Hindlimb muscle (tissue), 1 donor: ENCODE data around the gene OR4C6. TPM values are rescaled to one million over a fixed set of nuclear protein-coding genes. Genes with fewer than 3 reads are reported as not detected.

Experiments
- DNase-seq: peaks from one replicate; pipeline ENCODE4 v3.0.0-alpha.2; 2013
- polyA plus RNA-seq: library from polyadenylated mRNA; unstranded; fragments of 120-200 nt; gene quantifications from one replicate; pipeline ENCODE4 v1.2.1, GENCODE V29; 2013; ENCODE audit not compliant: insufficient read length

Gene OR4C6
- not detected for polyA plus RNA-seq

DNA sequence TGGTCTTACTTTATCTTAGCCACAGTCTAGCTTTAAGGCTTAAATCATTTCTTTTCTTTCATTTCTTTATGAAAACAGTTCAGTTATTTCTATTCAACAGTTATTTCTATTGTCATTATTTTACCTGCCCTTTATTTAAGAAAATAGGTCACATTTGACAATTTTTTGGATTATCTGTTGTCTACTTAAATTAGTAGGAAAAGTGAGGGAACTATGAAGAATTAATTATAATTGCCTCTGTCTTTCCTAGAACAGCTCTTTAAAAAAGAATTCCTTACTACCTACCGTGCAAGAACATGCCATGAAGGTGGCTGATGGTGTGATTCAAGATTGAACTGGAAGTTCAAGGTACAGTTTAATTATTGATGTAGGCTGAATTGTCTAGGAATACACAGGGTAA is at the start of gene OR4C6:
OR4C6 (plus strand) TSS at position 301 of the 400 bp plus-strand sequence. CDS start 2,966 bp downstream, outside the sequence.
- DNase-seq = no peak

DNA sequence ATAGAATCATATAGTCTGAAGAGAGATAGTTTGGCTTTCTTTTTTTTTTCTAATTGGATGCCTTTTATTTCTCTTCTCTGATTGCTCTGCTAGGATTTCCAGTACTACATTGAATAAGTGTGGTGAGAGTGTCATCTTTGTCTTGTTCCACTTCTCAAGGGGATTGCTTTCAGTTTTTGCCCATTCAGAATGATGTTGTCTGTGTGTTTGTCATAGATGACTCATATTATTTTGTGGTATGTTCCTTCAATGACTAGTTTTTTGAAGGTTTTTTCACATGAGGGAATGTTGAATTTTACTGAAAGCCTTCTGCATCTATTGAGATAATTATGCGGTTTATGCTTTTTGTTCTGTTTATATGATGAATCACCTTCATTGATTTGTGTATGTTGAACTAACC is 37.5 kb upstream of the OR4C6 start:
- DNase-seq = no peak

- no peak for DNase-seq
These were observed 27.2 kb upstream of the OR4C6 start, which contains the start of gene OR4P4 for GRCh38 chr11:55634813-55635212. Gene OR4P4 (plus strand): TSS chr11:55635113.

DNA sequence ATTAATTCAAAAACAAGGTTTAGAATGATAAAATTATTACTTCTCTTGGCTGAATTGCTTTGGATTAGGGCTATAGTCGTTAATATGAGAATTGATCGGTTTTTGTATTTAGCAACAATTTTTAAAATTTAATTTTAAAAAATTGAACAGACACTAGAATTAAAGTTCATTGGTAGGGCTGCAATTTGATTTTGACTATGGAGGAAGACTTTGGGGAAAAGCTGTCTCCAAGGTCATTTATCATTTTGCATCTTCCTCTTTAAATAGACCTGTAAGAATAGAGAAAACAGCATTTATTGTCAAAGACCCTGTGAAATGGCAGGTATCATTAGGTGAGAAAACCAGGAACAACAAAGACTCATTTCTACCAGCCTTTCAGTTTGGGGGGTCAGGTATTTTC is 14.0 kb upstream of the OR4C6 start, which contains the start of gene OR4S2:
OR4S2 (plus strand) TSS at position 301 of the 400 bp plus-strand sequence. CDS start 2,577 bp downstream, outside the sequence.
- no peak for DNase-seq

- no peak for DNase-seq
These were observed 9.4 kb upstream of the OR4C6 start for GRCh38 chr11:55652560-55652959.

- no peak for DNase-seq
These were observed 6.9 kb upstream of the OR4C6 start for GRCh38 chr11:55655096-55655495.

DNA sequence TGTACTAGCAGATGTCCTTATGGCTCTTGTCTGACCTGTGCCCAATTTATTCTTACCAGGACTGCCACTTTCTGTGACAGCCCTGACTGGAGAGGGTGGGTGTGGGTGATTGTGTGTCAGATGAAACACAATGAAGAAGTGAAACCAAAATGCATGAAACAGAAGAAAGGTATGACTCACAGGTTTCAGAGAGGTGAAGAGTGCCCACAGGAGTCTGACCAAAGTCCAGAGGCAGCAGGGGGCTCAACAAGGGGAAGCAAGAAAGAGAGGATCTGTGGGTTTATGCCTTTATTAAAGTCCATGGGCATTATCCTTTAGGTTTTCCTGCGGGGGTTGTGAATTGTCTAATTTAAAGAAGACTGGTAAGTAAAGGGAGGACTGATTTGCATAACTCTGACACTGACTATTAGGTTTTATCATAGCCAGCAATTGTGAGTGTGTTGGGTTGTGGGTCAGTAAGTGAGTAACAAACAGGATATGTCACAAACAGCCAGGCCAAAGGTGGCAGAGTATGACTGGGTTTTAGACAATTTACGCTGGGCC is 3.9 kb upstream of the OR4C6 start:
- DNase-seq = no peak

DNA sequence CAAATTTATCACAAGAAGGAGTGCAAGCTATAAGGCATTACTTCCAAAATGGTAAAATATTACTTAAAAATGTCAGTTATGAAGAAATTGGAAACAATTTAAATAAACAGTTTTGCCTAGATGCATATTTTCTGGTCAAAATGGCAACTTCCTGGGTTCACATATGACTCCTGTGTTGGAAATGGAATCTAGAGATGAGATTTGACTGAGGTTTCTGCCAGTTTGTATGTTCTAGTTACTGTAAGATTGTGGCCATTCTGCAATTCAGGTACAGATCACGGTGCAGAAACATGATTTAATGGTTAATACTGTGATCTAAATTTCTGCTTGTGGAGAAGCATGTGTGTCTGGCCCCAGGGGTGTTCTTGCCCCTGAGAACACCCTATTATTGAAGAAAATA is 3.4 kb upstream of the OR4C6 start:
- no peak for DNase-seq

DNA sequence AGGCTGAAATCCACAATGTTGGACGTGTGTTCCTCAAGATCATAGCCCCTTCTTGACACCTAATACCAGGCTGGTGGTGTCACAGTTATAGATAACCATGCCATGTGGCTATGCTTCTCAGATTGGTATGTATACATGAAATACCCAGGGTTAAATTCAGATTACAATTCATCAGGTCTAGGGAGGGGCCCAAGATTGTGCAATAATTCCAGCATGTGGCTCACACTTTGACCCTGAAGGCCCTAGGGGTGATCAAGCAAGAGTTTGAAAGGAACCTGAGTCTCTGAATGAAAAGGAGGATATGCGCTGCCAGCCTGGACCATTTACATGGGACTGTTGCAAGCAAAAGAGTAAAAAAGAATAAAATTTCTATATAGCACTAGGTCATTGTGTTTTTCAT is 7.4 kb downstream of the OR4C6 start:
- DNase-seq = no peak

DNA sequence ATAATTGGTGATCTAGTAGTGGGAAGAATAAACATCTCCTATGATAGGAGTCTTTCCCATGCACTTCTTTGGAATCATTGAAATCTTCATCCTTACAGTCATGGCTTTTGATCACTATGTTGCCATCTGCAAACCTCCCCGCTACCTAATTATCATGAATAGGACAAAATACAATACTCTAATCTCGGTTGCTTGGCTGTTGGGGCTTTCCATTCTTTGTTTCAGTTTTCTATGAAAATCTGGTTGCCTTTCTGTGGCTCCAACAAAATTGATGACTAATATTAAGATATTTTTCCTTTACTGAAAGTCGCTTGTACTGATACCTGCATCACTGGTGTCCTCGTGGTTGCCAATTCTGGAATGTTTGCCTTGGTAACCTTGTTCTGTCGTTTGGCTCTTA is 11.9 kb downstream of the OR4C6 start:
- no peak for DNase-seq

GRCh38 chr11:55697817-55698216 is 35.8 kb downstream of the OR4C6 start:
- no peak for DNase-seq

GRCh38 chr11:55701429-55701828 is 39.4 kb downstream of the OR4C6 start:
- DNase-seq = no peak

DNA sequence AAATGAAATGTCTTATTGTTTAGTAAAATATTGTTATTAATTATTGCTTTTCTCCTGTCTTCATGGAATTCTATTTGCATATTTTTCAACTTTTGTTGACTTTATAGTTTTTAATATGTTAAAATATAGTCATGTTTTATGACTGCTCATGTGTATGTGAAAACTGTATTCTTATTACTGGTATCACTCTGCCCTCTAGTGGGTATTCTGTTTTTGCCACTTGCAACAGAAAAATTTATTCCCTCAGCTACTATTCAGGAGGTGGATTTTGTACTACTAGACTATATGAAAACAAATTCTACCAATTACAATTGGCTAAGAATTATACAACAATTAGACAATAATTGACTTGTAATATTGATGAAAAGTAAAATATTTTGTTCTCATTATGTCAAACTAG is 45.0 kb downstream of the OR4C6 start:
- no peak for DNase-seq

GRCh38 chr11:55714982-55715888 is 53.2 kb downstream of the OR4C6 start:
- no peak for DNase-seq

Other genes with a start within 250 kb of the OR4C6 start
- gene OR4C15, start 107.7 kb upstream of the OR4C6 start, polyA plus RNA-seq = not detected
- gene OR4C16, start 90.1 kb upstream of the OR4C6 start, polyA plus RNA-seq = not detected
- not detected for gene OR4C11, start 54.6 kb upstream of the OR4C6 start, polyA plus RNA-seq
- gene OR4P4, start 27.1 kb upstream of the OR4C6 start, polyA plus RNA-seq = 0.15 TPM
- gene OR4S2, start 13.9 kb upstream of the OR4C6 start, polyA plus RNA-seq = not detected
- gene OR5D13, start 111.2 kb downstream of the OR4C6 start, polyA plus RNA-seq = not detected
- not detected for gene OR5D14, start 133.4 kb downstream of the OR4C6 start, polyA plus RNA-seq
- gene OR5L1, start 149.2 kb downstream of the OR4C6 start, polyA plus RNA-seq = not detected
- gene OR5D18, start 157.4 kb downstream of the OR4C6 start, polyA plus RNA-seq = not detected
- not detected for gene OR5L2, start 165.0 kb downstream of the OR4C6 start, polyA plus RNA-seq
- not detected for gene OR5D16, start 176.6 kb downstream of the OR4C6 start, polyA plus RNA-seq
- not detected for gene TRIM51, start 221.1 kb downstream of the OR4C6 start, polyA plus RNA-seq